Endodermal cell (in vitro differentiated cells): ENCODE results near the gene ITPKA. TPM values are rescaled to one million over a fixed set of nuclear protein-coding genes. Genes with fewer than 3 reads are reported as not detected.

Source experiments
- DNase-seq: peaks from one replicate; pipeline ENCODE4 v3.0.0-alpha.2; 2017
- H3K27ac ChIP-seq: 2 replicates; pipeline ENCODE4 v1.5.1; 2013; ENCODE audit warnings: mild to moderate bottlenecking, low read depth, low read length, moderate library complexity
- H3K27me3 ChIP-seq: 2 replicates; pipeline ENCODE4 v1.6.1; 2013; ENCODE audit warnings: mild to moderate bottlenecking, low read length, moderate library complexity; ENCODE audit not compliant: insufficient read depth, control insufficient read depth, poor library complexity, severe bottlenecking
- H3K36me3 ChIP-seq: 2 replicates; pipeline ENCODE4 v1.7.0; 2013; ENCODE audit warnings: mild to moderate bottlenecking, low read length, moderate library complexity; ENCODE audit not compliant: control insufficient read depth, insufficient read depth
- H3K4me1 ChIP-seq: one replicate; pipeline ENCODE4 v1.7.0; 2013; ENCODE audit warnings: low read length; ENCODE audit not compliant: control insufficient read depth, insufficient read depth
- H3K4me3 ChIP-seq: 2 replicates; pipeline ENCODE4 v1.5.1; 2013; ENCODE audit warnings: mild to moderate bottlenecking, low read length, moderate library complexity
- H3K9ac ChIP-seq: 2 replicates; pipeline ENCODE4 v1.6.1; 2013; ENCODE audit warnings: mild to moderate bottlenecking, low read length, moderate library complexity; ENCODE audit not compliant: poor library complexity, severe bottlenecking; ENCODE audit errors: extremely low read depth
- H3K9me3 ChIP-seq: 2 replicates; pipeline ENCODE4 v1.6.1; 2013; ENCODE audit warnings: mild to moderate bottlenecking, low read length, moderate library complexity; ENCODE audit not compliant: control insufficient read depth
- H3K27ac Mint-ChIP-seq: 2 replicates; pipeline ENCODE4 v1.8.0; 2020; ENCODE audit warnings: mixed read lengths
- H3K27me3 Mint-ChIP-seq: 2 replicates; pipeline ENCODE4 v1.8.0; 2021; ENCODE audit warnings: mild to moderate bottlenecking, mixed read lengths; ENCODE audit not compliant: insufficient read depth
- H3K36me3 Mint-ChIP-seq: 2 replicates; pipeline ENCODE4 v1.8.0; 2020; ENCODE audit warnings: low read depth, mixed read lengths
- H3K4me1 Mint-ChIP-seq: 2 replicates; pipeline ENCODE4 v1.8.0; 2020; ENCODE audit warnings: mixed read lengths
- H3K4me3 Mint-ChIP-seq: 2 replicates; pipeline ENCODE4 v1.8.0; 2020; ENCODE audit warnings: mild to moderate bottlenecking, moderate library complexity, mixed read lengths
- H3K9me3 Mint-ChIP-seq: 2 replicates; pipeline ENCODE4 v1.8.0; 2020; ENCODE audit warnings: mild to moderate bottlenecking, mixed read lengths
- WGBS, 2 experiments: methylation state at CpG; one replicate each; pipeline versions ENCODE4 v1.1.5 to v1.1.7; 2013; ENCODE audit warnings: missing lambda C conversion rate in 2 of 2, mixed read lengths in 1 of 2; ENCODE audit not compliant: insufficient coverage in 1 of 2, insufficient read length in 1 of 2; 5-methylcytosine and 5-hydroxymethylcytosine counted together
- total RNA-seq, 2 donors: library from RNA; stranded (reverse); fragmentation: NEBNext Ultra II Directional in 1 of 2; extraction: Animal tissue kit (Norgen Biotek cat#: 25700) in 1 of 2; gene quantifications; 2 replicates in 1 of 2; 3 replicates in 1 of 2; pipeline ENCODE4 v1.2.1, GENCODE V29; 2021
- TF ChIP-seq, protein P1 (sequence below): fragments of 200-600 bp; sonication (generic); conservative IDR thresholded peaks from 2 replicates; pipeline ENCODE4 v1.5.0; 2021; ENCODE audit warnings: antibody characterized with exemption, mild to moderate bottlenecking

Gene ITPKA
- total RNA-seq, 2 donors from 2014 or later = 0.75 to 1.2 TPM

DNA sequence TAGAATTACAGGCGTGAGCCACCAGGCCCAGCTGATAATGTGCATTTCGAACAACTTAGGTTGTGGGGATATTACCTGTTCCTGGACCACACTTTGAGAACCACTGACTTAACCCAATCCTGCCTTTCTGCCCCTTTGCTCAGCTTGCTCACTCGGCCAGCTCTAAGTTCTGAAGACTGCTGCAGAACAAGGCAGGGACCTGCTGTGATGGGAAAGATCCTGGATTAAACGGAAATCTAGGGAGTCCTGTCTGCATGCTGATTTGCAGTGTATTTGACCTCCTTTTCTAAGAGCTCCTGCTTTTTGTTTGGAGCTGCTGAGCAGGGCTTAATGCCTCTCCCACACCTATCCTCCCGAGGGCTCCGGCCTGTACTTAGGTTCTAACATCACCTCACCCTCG is 17.1 kb downstream of the ITPKA start:
- peaks cover 84% of the 10 kb centered on the region for H3K27me3 Mint-ChIP-seq
- peaks cover 86% of the 10 kb centered on the region for H3K27me3 ChIP-seq

DNA sequence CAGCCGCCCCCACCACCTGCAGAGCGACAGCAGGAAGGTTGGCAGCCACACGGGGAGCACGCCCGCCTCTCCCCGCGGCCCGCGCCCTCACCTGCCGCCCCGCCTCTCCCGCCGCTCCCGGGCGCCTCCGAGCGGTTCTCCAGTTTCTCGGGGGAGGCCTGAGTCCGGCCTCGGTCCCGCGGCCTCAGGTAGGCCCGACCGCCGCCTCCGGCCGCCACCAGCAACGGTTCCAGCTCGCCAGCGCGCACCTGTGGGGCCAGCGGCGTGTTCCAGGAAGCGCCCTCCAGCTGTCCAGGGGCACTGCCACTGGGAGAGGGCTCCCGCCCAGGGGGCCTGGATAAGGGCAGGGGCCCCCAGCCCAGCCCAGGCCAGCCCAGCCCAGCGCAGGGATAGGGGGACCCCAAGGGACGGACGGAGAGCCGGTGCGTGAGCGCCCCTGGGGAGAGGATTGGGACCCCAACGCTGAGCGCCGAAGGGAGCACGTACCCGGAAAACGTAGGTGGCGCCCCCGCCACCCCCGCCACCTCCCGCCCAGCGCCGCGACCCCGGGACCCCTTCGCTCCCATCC is 17.7 kb downstream of the ITPKA start:
- TF ChIP-seq, protein P1, sequence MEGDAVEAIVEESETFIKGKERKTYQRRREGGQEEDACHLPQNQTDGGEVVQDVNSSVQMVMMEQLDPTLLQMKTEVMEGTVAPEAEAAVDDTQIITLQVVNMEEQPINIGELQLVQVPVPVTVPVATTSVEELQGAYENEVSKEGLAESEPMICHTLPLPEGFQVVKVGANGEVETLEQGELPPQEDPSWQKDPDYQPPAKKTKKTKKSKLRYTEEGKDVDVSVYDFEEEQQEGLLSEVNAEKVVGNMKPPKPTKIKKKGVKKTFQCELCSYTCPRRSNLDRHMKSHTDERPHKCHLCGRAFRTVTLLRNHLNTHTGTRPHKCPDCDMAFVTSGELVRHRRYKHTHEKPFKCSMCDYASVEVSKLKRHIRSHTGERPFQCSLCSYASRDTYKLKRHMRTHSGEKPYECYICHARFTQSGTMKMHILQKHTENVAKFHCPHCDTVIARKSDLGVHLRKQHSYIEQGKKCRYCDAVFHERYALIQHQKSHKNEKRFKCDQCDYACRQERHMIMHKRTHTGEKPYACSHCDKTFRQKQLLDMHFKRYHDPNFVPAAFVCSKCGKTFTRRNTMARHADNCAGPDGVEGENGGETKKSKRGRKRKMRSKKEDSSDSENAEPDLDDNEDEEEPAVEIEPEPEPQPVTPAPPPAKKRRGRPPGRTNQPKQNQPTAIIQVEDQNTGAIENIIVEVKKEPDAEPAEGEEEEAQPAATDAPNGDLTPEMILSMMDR = peak; percentile 43
- Histone ChIP-seq H3K36me3 (no peaks in the 10 kb centered on the region), H3K4me3 (no peak overlapping the region), H3K9me3 (no peaks in the 10 kb centered on the region), H3K27ac (no peak overlapping the region), H3K9ac (no peak overlapping the region), H3K4me1 (peaks cover 7% of the 10 kb centered on the region), H3K27me3 (peaks cover 81% of the 10 kb centered on the region)
- H3K4me3 Mint-ChIP-seq = peak overlapping the region; percentile 19
- WGBS, 2 experiments = 5% methylated on average over 35 to 55 of the region's 56 CpGs
- peaks cover 8% of the 10 kb centered on the region for H3K36me3 Mint-ChIP-seq
- peaks cover 77% of the 10 kb centered on the region for H3K27me3 Mint-ChIP-seq
- no peak overlapping the region for H3K27ac Mint-ChIP-seq
- H3K4me1 Mint-ChIP-seq = peaks cover 7% of the 10 kb centered on the region
- peak; percentile 81 for DNase-seq
- no peaks in the 10 kb centered on the region for H3K9me3 Mint-ChIP-seq

More for the DNA sequence above, 17.1 kb downstream of the ITPKA start:
- Mint-ChIP-seq H3K4me1 (peaks cover 7% of the 10 kb centered on the region), H3K4me3 (peak overlapping the region; percentile 19), H3K9me3 (no peaks in the 10 kb centered on the region), H3K36me3 (peaks cover 3% of the 10 kb centered on the region), H3K27ac (no peak overlapping the region)
- Histone ChIP-seq H3K36me3 (no peaks in the 10 kb centered on the region), H3K4me1 (peaks cover 7% of the 10 kb centered on the region), H3K9me3 (no peaks in the 10 kb centered on the region), H3K9ac (no peak overlapping the region), H3K27ac (no peak overlapping the region), H3K4me3 (no peak overlapping the region)
- DNase-seq = no peak
- TF ChIP-seq, protein P1 = no peak
- WGBS, 2 experiments = 45 to 64% methylated on average over 6 to 7 of the region's 7 CpGs

DNA sequence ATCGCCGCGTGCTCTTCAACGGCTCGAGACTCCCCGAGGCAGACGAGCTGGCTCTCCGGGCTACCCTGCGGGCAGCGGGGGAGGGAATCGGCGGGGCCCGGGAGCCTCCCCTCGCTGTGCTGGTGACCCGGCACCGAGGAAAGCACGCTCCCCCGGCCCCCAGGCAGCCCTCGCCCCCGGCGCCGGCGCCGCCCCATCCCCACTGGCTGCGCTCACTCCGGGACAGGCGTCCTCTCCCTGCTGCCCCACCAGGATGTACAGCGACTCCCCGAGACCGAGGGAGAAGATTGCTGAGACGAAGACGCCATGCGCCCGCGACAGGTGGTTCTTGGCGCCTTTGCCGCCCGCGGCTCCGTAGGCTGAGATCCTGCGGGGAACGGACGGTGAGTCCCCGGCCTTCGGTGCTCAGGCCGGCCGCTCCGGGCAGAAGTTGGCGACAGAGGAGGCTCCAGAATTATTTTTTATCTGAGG is 18.3 kb downstream of the ITPKA start:
- Mint-ChIP-seq H3K9me3 (no peaks in the 10 kb centered on the region), H3K36me3 (peaks cover 13% of the 10 kb centered on the region), H3K27ac (no peak overlapping the region), H3K4me1 (peaks cover 7% of the 10 kb centered on the region), H3K4me3 (peak overlapping the region; percentile 57), H3K27me3 (peaks cover 72% of the 10 kb centered on the region)
- Histone ChIP-seq H3K9me3 (no peaks in the 10 kb centered on the region), H3K4me1 (peaks cover 7% of the 10 kb centered on the region), H3K27ac (no peak overlapping the region), H3K4me3 (no peak overlapping the region), H3K36me3 (peaks cover 3% of the 10 kb centered on the region), H3K9ac (no peak overlapping the region), H3K27me3 (peaks cover 78% of the 10 kb centered on the region)
- 3 to 7% methylated on average over 12 to 49 of the region's 49 CpGs for WGBS, 2 experiments
- TF ChIP-seq, protein P1 = no peak
- DNase-seq = peak; percentile 66
